T47D (cell line): Measurements from ENCODE around the gene DNAH1.
A peak's percentile ranks its signal among the peaks of the same experiment; 100 is the strongest.

Experiments
- DNase-seq, 2 experiments: peaks; one replicate each; pipeline versions ENCODE4 v3.0.0 to v3.0.0-alpha.2; 2011 to 2012; ENCODE audit warnings: low read depth in 1 of 2, low spot score in 1 of 2
- JUND ChIP-seq: IDR thresholded peaks from 2 replicates; pipeline ENCODE4 v1.6.1; 2012; ENCODE audit warnings: low read depth
- in situ Hi-C: cut with HindIII; loops from 2 replicates; pipeline ENCODE4 v1.10.0; 2016; ENCODE audit warnings: low sequenced_read_pairs, low pct_unique_long_range_greater_than_20kb

The DNAH1 gene

GRCh38 chr3:52364322-52365035, 48.4 kb downstream of the DNAH1 start:
- DNase-seq, result no peak
- in situ Hi-C loops, result no loop called here
- TF ChIP-seq JUND, result no peak

- DNase-seq, result no peak
- in situ Hi-C loops, result no loop called here
- TF ChIP-seq JUND, result no peak
Observed at GRCh38 chr3:52366527-52366926, 50.4 kb downstream of the DNAH1 start.

GRCh38 chr3:52367891-52368880, 52.1 kb downstream of the DNAH1 start:
- TF ChIP-seq JUND, result no peak
- in situ Hi-C loops, result no loop called here
- DNase-seq, result peak in 1 of 2 experiments; percentile 7

GRCh38 chr3:52370531-52370930, 54.4 kb downstream of the DNAH1 start:
- DNase-seq, result no peak

GRCh38 chr3:52372822-52373504, 56.8 kb downstream of the DNAH1 start:
- TF ChIP-seq JUND, result no peak
- DNase-seq, result no peak
- in situ Hi-C loops, result no loop called here

More at GRCh38 chr3:52370531-52370930, 54.4 kb downstream of the DNAH1 start:
- in situ Hi-C loops, result no loop called here
- no peak for TF ChIP-seq JUND

- no peak for DNase-seq
- no peak for TF ChIP-seq JUND
- in situ Hi-C loops, result no loop called here
Observed at GRCh38 chr3:52373676-52374075, 57.6 kb downstream of the DNAH1 start.

- peak in 1 of 2 experiments; percentile 12 for DNase-seq
- no peak for TF ChIP-seq JUND
- in situ Hi-C loops, result no loop called here
Observed at GRCh38 chr3:52374173-52374572, 58.1 kb downstream of the DNAH1 start.

GRCh38 chr3:52379610-52380009, 63.5 kb downstream of the DNAH1 start:
- no peak for TF ChIP-seq JUND
- no peak for DNase-seq
- in situ Hi-C loops, result no loop called here

GRCh38 chr3:52380023-52380422, 63.9 kb downstream of the DNAH1 start:
- TF ChIP-seq JUND, result no peak
- no peak for DNase-seq

GRCh38 chr3:52381623-52382022, 65.5 kb downstream of the DNAH1 start:
- no peak for DNase-seq
- in situ Hi-C loops, result no loop called here
- TF ChIP-seq JUND, result no peak

More at GRCh38 chr3:52380023-52380422, 63.9 kb downstream of the DNAH1 start:
- in situ Hi-C loops, result no loop called here

GRCh38 chr3:52383446-52383845, 67.3 kb downstream of the DNAH1 start:
- DNase-seq, result no peak
- in situ Hi-C loops, result no loop called here
- TF ChIP-seq JUND, result no peak

GRCh38 chr3:52384019-52384761, 68.1 kb downstream of the DNAH1 start:
- in situ Hi-C loops, result no loop called here
- no peak for TF ChIP-seq JUND
- DNase-seq, result no peak
